CD1c-positive myeloid dendritic cell (primary cell): ENCODE measurements around the gene SHISA4.

Source experiments
- DNase-seq: peaks from one replicate; pipeline ENCODE4 v3.0.0-alpha.2; 2016; ENCODE audit errors: extremely low spot score

The SHISA4 gene

DNA sequence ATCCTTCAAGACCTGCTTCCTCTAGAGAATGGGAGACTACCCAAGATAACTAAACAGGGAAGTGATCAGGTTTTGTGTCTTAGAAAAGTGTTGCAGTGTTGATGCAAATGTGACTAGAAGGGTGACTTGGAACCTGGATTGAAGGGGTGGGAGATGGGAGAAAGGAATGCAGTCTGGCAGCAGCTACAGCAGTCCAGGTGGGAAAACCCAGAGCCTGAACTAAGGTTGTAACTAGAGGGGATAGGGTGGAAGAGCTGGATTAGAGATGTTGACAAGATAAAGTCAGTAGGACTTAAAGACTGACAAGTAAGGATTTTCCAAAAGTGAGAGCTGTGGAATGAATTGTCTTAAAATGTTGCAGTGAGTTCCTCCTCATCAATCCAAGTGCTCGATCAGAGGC is 7.1 kb upstream of the SHISA4 start:
- DNase-seq = no peak

DNA sequence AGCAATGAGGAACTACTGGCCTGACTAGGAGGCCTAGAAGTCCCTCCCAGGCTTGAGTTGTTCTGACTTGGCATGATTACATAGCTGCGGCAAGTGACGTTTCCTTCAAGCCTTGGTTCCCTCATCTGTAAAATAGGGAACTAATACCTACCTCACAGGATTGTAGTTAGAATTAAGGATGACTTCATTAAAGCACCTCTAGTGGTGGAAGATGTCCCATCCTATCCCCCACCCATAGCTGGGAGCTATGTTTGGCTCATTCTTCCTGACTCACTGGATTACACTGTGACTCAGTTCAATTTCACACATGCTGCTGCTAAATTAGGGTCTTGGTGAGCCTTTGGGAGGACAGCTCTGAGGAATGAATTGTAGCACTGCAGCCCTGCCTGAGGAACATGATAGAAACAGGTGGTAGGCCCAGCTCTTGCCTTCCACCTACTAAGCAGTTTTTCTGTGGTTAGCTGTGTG is 6.0 kb upstream of the SHISA4 start:
- peak; percentile 94 for DNase-seq

DNA sequence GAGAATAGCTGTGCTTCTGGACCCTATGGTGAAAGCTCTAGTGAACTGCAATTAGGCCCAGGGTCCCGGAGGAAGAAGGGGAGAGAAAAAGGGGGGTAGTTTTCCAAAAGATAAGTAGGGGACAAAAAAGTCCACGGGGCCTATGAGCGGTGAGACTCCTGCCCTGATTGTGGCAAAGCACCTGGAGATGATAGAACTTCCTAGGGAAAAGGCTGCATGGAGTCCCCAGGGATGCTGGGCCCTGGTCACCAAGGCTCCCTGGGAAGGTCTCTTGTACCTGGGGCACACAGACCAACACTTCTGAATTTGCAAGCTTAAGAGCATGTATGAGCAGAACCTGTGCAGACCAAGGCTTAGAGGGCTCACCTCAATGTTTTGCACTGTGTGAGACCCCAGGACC is 5.4 kb upstream of the SHISA4 start:
- no peak for DNase-seq

DNA sequence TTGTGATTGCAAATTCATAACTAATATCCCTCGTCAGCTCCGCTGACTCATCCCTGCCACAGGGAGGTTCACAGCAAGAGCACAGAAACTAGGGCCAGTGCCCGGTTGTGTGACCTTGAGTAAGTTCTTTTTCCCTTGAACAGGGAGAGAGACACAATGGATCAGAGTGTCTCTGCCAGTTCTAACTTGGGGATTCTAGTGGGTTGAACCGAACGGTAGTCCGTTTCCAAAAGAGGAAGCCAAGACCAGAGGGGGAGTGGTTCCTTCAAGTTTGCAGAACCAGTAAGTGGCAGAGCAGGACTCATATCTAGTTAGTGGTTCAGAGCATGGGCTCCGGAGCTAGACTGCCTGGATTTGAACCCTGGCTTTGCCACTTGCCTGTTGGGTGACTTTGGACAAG is 4.9 kb upstream of the SHISA4 start:
- peak; percentile 89 for DNase-seq

DNA sequence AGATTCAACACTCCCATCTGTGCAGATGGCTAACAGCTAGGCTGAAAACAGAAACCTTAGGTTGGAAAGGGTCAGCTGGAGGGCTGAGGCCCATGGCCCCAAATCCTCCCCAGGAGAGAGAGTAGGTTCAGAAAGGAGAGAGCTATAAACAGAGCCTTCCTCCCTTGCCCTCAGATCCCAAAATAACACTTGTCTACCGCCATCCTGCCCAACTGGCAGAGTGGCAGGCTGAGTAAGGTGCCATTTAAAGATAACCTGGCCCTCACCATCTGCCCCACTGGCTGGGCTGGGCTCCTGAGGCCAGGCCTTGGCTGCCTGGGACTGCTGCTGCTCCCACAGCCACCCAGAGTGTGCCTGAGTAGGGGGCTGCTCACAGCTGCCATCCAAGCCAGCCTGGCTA is 4.3 kb upstream of the SHISA4 start:
- DNase-seq = no peak

DNA sequence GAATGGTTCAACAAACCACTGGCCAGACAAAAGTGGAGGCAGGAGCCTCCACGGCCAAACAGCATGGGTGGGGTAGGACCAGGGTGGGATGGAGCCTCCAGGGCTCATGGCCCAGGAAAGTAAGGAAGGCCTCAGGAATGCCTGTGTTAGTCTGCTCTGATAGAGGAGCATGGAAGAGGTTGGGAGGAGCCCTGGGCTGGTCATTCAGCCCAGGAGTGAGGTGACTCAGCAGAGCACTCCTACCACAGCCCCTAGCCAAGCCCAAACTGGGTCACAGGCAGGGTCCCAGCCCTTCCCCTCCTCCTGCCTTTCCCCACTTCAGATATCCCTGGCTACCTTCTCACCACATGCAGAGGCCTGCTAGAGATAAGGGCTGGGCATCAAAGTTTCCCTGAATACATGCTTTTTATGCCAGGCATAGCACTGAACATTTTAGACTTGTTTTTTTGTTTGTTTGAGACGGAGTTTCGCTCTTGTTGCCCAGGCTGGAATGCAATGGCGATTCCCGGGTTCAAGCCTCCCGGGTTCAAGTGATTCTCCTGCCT is 3.1 kb upstream of the SHISA4 start:
- DNase-seq = no peak

DNA sequence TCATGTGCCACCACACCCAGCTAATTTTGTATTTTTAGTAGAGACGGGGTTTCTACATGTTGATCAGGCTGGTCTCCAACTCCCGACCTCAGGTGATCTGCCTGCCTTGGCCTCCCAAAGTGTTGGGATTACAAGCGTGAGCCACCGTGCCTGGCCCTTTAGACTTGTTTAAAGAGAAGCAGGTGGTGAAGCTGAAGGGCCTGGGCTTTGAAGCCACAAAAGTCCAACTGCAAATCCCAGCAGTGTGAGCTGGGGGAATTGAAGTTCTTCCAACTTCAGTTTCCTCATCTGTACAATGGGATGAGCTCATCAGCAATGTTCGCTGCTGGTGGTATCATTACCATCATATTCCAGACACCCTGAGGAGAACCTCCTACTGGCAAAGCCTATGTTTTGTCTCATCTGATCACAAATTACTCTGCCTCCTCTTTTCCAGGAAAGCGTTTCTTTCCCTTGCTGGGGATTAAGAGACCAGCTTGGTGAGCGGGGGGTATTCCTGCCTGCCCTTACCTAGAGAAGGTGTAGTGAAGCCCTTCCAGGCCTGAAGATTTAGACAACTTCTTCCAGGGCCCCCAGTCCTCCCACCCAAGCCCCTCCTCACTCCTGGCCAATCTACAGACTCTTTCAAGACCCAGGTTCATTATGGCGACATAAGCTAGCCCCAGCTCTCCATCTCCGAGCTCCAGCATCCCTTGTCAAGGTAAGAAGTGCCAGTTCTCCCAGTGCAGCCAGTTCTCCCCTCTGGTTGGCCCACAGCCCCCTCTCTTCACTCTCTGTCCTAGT is 2.4 kb upstream of the SHISA4 start:
- DNase-seq = no peak

DNA sequence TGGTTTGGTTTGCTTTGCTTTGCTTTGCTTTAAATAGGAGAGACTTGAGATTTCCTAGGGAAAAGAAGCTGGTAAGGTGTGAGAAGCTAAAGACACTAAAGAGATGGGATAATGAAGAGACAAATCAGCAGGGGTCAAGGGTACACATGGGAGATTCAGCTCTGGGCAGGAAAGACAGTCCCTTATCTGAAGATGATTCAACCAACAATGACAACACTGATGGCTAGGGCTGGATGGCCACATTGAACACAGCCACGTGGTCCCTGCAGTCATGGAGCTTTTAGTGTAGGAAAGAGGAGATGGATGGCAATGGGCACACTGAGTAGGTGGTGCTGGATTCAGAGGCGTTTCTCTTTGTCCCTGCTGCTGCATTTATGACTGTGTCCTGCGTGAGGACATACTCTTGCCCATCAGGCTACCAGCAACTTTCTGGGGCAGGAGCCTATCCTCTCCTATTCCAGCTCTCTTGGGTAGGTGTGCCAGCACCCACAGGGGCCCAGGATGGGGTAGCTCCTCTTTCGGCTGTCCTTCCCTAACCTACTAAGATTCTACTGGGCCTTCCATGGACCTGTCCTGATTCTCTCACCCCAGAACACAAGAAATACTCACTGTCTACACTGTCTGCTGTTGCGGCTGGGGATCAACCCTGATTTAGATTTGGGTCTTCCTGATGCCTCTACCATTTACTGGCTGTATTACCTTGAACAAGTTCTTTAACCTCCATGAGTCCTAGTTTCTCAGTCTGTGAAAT is 1.4 kb upstream of the SHISA4 start:
- no peak for DNase-seq

DNA sequence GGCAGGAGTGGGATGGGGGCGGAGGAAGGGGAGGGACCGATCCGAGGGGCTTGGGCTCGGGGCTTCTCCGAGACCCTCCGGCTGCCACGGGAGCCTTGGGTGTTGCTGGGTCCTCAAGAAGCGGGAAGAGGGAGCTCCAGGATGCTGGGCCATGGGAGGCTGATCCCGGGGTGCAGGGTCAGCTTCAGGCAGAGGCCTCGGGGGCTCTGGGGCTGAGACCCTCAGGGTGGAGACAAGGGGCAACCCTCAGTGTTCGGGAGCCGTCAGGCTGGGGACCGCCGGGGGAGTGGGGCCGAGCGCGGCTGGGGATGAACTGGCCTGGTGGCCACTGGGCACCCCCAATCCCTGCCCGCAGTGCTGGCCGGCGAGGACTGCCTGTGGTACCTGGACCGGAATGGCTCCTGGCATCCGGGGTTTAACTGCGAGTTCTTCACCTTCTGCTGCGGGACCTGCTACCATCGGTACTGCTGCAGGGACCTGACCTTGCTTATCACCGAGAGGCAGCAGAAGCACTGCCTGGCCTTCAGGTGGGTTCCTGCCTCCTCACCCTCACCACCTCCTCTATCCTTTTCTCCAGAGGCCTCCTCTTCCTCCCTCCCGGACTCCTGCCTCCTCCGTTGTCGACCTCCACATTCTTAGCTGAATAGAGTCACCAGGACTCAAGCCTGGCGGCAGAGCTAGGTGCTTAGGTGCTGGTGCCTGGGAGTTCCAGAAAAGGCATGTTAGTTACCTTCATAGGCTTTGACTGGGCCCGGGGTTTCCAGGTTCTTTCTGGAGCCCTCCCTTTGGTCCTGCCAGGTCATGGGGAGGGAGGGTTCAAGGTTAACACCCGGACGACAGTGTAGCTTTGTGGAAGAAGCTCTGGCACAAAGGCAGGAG is 631 bp downstream of the SHISA4 start:
- no peak for DNase-seq

DNA sequence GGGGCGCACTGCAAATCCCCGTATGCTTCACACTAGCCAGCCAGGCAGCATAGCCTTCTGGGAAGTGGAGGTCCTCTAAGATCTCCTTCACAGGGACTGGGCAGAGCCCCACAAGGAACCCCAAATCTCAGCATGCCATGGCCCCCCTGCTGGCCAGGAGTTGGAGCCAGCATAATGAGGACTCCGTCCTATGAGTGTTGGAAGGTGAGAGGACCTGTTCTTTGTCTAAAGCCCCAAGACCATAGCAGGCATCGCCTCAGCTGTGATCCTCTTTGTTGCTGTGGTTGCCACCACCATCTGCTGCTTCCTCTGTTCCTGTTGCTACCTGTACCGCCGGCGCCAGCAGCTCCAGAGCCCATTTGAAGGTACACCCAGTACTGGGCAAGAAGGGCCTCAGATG is 1.5 kb downstream of the SHISA4 start:
- DNase-seq = no peak

DNA sequence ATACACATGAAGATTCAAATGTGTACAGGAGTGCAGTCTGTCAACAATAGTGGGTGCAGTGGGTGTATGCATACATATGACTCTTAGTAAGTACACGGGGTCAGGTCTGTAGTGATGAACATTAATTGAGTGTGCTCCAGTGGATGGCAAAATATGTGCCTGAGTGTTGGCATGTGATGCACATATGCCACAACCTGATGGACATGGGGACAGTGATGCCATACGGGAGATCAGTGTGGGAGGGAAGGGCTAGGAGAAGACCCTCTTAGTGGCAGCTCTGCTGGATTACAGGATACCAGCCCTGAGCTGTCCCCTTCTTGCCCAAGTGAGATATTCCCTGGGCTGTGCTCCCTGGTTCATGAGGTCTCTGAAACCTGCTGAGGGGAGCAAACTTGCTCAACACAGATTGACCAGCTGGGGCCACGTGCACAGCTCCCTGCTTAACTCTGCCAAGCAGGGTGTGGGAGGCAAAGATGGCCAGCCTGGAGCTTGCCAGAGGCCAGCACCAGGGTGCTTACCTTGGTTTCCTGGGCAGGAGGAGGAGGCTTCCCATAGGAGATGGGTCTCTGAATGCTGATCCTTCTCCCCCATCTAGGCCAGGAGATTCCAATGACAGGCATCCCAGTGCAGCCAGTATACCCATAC is 2.2 kb downstream of the SHISA4 start:
- no peak for DNase-seq

DNA sequence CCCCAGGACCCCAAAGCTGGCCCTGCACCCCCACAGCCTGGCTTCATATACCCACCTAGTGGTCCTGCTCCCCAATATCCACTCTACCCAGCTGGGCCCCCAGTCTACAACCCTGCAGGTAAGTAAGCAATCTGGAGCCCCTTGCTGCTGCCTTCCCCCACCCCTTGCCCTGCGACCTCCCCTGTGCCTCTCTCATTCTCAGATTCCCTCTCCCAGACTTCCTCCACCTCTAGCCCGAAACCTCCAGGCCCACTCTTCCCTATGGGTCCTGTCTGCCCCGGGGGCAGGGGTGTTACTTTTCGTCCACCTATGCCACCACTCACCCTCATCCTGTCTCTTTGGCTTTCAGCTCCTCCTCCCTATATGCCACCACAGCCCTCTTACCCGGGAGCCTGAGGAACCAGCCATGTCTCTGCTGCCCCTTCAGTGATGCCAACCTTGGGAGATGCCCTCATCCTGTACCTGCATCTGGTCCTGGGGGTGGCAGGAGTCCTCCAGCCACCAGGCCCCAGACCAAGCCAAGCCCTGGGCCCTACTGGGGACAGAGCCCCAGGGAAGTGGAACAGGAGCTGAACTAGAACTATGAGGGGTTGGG is 2.9 kb downstream of the SHISA4 start:
- no peak for DNase-seq

DNA sequence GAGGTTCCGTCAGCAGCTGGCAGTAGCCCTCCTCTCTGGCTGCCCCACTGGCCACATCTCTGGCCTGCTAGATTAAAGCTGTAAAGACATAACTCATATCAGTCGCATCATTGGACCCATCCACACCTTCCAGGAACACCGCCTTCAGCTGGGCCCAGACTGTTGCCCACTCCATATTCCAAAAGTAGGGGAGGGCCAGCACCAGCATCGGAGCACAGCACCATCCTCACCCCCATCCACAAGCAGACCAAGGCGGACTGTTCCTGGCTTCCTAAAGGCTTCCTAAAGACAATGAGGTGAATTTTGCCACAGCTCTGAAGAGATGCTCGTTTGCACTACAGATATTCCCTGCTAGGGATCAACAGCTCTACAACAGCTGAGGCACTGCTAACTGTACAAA is 3.5 kb downstream of the SHISA4 start:
- no peak for DNase-seq

DNA sequence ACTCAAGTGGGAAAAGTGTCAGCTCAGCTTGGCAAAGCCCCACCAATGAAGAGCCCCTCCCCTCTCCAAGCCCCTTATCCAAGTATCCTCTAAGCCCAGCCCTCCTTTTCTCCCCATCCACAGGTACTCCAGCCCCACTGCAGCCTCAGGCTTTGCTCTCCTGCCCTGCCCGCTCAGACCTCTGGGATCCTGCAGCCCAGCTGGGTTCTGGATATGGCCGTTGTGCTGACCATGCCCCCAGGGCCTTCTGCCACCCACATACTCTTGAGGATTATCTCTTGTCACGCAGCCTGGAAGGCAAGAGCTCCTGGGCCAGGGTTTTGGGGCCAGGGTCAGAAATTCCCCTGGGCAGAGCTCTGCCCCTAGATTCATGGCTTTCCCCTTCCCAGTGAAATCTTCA is 4.7 kb downstream of the SHISA4 start:
- DNase-seq = no peak

DNA sequence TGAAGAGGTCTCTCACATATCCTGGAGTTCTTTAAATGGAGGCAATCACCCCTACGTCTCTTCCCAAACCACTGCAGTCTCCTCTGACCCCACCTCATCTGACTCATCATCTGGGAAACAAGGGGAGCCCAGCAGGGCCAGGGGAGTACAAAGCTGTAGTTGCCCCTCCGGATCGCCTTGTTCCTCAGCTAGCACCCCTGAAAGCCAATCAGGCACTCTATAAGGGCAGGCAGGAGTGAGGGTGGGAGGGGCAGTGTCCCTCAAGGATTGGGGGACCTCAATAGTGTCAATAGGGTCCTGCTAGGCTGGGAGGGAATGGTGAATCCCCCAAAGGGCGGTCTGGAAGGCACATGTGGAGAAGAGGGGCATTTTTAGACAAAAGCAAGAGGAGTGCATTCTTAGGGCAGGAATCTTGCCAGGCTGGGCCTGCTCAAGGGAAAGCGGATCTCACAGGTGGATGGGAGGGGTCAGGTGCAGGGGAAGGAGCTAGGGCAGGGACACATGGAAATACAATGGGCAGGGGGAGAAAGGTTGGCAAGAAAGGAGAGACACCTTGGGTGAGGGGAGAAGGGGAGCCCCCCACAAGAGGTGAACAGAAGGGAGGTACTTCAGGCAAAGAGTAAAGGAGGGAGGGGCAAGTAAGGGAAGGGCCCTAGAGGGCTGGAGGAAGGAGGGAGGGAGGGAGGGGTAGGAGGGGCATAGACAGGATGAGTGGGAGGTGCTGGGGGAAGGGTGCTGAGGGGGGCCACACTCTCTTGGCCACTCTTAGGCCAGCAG is 5.8 kb downstream of the SHISA4 start:
- no peak for DNase-seq

DNA sequence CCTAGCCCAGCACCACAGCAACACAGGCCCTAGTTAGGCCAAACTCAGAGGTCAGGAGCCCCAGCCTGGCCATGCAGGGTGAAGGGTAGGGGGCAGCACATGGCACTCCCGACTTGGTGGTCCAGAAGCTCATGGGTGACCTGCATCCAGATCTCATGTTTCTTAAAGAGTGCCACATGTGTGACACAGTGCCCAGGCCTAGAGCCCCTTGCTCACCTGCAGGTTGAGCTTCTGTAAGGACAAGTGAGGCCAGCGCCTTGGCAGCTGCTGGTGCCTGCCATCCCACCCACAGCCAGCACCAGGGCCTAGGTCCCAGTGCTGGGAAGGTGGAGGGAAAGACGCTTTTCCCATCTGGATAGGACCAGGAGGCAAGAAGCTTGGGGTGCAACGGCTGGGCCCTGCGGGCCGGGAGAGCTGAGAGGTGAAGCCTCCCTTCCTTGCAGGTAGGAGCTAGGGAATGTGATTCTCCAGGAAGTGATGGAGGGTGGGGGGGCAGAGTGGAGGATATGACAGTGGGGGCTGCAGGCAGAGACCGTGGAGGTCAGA is 6.5 kb downstream of the SHISA4 start:
- no peak for DNase-seq

DNA sequence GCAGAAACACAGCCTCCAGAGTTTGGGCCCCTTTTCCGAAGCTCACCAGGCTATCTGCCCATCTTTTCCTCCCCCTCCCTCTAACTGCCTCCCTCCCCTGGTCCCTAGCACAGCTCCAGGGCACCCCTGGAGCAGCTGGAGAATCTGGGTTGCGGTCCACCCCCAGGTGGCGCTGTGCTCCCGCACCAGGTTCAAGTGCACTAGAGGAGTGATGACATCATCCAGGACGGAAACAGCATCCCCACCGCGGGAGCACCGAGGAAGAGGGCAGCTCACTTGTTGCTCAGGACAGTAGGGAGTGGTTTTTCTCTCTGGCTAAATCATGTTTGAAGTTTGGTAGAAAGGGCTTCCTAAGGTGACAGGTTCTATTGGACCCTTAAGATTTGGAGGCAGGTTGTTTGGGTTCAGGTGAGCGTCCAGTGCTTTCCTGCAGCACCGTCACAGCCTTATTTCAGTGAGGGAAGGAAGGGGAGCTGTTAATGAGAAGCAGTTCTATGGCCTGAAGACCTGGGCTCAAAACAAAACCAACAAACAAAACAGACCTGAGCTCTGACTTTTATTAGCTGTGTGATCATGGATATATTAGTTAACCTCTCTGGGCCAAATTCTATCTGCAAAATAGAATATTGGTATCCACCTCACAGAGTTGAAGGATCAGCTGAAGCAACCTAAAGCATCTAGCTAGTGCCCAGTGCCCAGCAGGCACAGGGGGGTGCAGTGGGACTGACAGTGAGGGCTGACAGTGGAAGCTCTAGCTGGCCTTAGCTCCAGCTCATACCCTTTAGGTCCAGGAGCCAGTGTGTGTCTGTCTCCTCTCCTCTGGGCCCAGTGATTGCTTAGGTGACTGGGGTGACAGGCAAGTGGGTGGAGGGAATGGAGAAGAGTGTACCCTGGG is 7.5 kb downstream of the SHISA4 start:
- peak; percentile 88 for DNase-seq

DNA sequence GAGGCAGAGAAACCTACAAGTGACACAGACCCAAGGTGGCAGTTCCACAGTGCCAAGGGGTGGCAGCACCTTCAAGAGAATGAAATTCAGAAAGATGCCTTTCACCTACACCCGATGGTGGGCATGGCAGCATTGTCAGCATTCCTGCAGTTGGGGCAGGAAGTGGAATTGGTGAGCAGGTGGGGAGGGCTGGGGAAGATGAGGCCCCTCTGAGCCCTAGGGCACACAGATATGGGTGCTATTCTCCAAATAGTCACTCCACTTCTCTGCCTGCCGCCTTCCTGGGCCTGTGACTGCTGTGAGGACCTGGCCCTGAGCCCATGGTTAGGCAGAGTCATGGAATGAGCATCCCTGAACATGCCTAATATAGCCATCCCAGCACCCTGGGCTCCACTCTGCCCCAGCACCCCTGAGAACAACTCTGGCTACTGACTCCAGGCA is 8.3 kb downstream of the SHISA4 start:
- DNase-seq = no peak
